Kidney epithelial cell (primary cell): ENCODE measurements around the gene RNF166. TPM values are rescaled to one million over a fixed set of nuclear protein-coding genes. Genes with fewer than 3 reads are reported as not detected.

ENCODE experiments used
- DNase-seq: peaks from one replicate; pipeline ENCODE4 v3.0.0-alpha.2; 2010; ENCODE audit warnings: low read depth
- H3K27me3 ChIP-seq: 2 replicates; pipeline ENCODE4 v1.6.0; 2011; ENCODE audit warnings: low read length; ENCODE audit not compliant: control insufficient read depth, insufficient read depth
- H3K36me3 ChIP-seq: 2 replicates; pipeline ENCODE4 v1.5.1; 2011; ENCODE audit warnings: low read length; ENCODE audit not compliant: control insufficient read depth, insufficient read depth
- H3K4me3 ChIP-seq: 2 replicates; pipeline ENCODE4 v1.5.1; 2011; ENCODE audit warnings: low read depth, mild to moderate bottlenecking, control low read depth, low read length
- total RNA-seq: library from RNA; depleted of rRNA; stranded (reverse); fragments of >200 nt; gene quantifications from 2 replicates; pipeline ENCODE4 v1.2.3, GENCODE V29; 2015
- TF ChIP-seq, protein P1 (sequence below): IDR thresholded peaks from 2 replicates; pipeline ENCODE4 v1.5.1; 2011; ENCODE audit warnings: mild to moderate bottlenecking, moderate library complexity, low read length, control low read depth, inconsistent platforms; ENCODE audit not compliant: insufficient read depth, poor library complexity, severe bottlenecking

The RNF166 gene
- total RNA-seq, 1 donor from 2014 or later: 33.0 TPM

DNA sequence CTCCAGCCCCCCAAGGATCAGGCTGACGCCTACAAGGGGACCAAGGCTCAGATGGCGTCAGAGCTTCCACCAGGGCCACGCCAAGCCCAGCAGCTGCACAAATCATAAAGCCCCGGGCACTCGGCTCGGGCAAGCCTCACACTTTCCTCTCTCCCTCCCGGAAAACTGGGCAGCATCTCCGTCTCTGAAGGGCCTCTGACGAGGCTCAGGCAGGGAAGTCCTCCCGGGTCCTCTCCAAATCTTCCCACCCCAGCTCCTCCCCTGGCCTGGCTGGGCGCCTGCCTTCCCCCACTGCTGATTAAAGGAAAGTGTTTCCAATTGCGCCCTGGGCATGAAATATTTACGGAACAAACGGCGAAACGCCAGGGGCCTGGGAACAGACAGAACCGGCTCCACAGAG is 40.3 kb upstream of the RNF166 start:
- peaks cover 2% of the 10 kb centered on the region for H3K36me3 ChIP-seq
- H3K27me3 ChIP-seq: no peaks in the 10 kb centered on the region
- TF ChIP-seq, protein P1, sequence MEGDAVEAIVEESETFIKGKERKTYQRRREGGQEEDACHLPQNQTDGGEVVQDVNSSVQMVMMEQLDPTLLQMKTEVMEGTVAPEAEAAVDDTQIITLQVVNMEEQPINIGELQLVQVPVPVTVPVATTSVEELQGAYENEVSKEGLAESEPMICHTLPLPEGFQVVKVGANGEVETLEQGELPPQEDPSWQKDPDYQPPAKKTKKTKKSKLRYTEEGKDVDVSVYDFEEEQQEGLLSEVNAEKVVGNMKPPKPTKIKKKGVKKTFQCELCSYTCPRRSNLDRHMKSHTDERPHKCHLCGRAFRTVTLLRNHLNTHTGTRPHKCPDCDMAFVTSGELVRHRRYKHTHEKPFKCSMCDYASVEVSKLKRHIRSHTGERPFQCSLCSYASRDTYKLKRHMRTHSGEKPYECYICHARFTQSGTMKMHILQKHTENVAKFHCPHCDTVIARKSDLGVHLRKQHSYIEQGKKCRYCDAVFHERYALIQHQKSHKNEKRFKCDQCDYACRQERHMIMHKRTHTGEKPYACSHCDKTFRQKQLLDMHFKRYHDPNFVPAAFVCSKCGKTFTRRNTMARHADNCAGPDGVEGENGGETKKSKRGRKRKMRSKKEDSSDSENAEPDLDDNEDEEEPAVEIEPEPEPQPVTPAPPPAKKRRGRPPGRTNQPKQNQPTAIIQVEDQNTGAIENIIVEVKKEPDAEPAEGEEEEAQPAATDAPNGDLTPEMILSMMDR: no peak
- no peak for DNase-seq
- H3K4me3 ChIP-seq: no peak overlapping the region

DNA sequence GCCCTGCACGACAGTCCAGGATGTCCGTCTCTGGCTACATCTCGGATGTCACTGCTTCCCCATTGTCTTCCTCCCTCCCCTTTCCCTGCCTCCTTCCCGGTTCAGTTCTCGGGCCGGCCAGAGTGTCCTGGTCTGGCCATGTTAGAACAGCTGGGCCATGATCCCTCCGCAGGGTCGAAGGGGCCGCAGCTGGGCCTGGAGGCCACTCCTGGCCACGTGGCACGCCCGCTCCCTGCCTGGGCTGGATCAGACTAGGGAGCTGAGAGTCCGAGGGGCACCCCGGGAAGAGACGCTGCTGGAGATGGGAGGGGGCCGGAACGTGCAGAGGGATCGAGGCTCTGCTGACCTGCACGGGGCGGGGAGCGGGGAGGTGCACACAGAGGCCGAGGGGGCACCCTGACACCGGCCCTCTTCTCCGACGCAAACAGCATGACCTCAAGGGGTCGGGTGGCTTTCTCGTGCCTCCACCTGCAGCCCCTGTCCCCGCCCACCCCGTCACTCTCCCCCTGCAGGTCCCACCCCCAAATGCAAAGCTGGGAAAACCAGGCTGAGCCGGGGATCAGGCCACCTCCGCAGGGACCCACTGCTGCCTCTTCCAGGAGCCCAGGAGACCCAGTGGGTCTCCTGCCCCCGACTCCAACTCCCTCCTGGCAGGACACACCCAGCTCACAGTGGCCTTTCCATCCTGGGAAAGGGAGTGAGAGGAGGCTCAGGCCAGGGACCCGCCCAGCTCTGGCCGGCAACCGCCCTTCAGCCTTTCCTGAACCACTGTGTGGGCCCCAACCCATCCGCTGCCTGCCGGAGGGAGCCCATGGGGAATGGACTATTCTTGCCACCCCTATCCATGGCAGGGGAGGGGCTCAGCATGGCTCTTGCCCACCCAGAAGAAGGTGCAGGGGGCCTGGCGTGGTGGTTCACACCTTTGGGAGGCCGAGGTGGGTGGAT is 38.6 kb upstream of the RNF166 start:
- Histone ChIP-seq H3K4me3 (no peak overlapping the region), H3K27me3 (no peaks in the 10 kb centered on the region), H3K36me3 (peaks cover 2% of the 10 kb centered on the region)
- TF ChIP-seq, protein P1: no peak
- no peak for DNase-seq

DNA sequence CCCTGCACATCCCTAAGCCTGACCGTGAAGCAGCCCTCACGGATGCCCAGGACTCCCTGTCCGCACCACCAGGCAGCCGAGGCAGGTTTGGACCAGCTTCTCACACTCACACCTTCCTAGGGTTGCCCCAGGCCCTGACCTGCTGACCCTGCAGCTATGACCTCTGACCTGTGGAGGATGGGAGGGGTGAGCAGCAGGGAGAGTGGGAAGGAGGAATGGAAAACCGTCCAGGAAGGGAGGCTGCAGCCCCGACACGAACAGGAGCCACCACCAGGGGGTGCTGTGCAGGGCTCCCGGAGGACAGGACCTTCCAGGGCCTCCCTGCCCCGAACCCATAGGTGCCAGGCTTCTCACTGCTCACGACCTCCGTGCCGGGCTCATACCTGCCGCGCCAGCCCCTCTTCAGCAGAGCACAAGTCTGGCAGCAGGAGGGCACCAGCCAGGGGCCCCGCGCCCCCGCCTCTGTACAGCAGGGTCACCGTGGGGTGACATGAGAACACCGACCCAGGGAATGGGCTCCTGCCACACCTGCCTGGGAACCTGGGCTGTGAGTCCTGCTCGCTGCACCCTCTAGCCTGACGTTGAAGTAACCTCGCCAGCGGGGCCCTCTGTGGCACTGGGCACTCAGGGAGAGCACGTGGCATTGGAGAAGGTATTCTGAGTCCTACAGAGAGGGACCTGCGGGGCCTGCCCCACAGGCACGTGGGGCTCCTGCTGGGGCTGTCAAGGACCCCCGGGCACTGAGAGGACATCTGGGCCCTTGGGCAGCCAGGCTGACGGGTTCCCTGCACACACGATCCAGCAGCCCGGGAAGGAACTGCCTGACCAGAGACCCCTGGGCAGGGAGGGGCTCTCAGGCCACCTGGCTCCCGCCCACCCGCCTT is 37.7 kb upstream of the RNF166 start:
- Histone ChIP-seq H3K36me3 (peaks cover 2% of the 10 kb centered on the region), H3K4me3 (no peak overlapping the region), H3K27me3 (no peaks in the 10 kb centered on the region)
- TF ChIP-seq, protein P1: peak; percentile 92
- no peak for DNase-seq

DNA sequence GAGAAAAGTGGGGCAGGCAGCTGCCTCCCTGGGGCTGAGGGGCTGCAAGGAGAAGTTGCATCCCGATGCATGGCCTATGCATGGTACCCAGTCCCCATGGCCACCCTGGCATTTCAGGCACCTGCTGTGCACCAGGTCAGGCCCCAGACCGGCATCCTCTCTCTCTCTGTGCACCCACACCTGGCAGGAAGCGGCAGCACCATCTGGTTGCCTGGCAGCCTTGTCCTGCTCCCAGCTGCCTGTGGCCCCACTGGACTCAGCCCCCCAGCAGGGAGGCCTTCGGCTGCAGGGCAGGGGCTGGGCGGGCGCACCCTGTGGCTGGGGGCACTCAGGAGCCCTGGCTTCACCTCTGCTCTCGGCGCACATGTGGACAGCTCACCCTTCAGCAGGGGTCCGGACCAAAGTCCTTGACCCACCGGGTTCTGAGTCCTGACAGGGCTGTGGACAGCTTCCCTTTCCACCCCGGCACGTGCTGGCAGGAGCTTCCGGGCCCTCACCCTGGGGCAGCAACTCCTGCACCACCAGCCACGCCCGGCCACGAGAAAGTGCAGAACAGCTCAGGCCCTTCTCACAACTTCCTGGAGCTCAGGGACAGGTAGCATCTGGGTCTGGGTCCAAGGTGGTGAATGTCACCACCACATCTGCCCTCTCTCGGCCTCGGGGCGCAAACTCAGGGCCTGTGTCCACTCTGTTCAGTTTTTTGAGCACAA is 36.8 kb upstream of the RNF166 start:
- TF ChIP-seq, protein P1: no peak
- H3K36me3 ChIP-seq: peaks cover 2% of the 10 kb centered on the region
- H3K27me3 ChIP-seq: no peaks in the 10 kb centered on the region
- no peak for DNase-seq
- no peak overlapping the region for H3K4me3 ChIP-seq

DNA sequence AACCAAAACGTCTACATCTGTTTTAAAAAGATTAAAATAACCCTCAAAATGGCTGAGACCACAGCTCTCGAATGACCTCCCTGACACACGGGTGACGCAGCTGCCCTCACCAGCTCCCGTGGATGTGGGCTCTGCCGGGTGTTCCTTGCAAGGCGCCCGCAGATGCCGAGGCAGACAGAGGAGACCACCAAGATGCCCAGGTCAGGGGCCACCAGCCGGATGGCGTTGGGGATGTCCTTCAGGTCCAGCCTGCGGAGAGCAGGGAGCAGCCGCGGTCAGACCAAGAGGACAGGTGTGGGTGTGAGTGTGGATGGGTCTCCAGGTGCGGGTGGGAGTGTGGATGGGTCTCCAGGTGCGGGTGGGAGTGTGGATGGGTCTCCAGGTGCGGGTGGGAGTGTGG is 35.2 kb upstream of the RNF166 start:
- H3K36me3 ChIP-seq: peaks cover 2% of the 10 kb centered on the region
- TF ChIP-seq, protein P1: no peak
- no peaks in the 10 kb centered on the region for H3K27me3 ChIP-seq
- no peak overlapping the region for H3K4me3 ChIP-seq
- DNase-seq: no peak
